Activated CD4-positive, alpha-beta T cell treated with anti-CD3 and anti-CD28 coated beads for 4 hours (primary cell): ENCODE results near the gene NR6A1.

Experiments
- DNase-seq, 2 donors: peaks; one replicate each; pipeline ENCODE4 v3.0.0-alpha.2; 2020

The NR6A1 gene

DNA sequence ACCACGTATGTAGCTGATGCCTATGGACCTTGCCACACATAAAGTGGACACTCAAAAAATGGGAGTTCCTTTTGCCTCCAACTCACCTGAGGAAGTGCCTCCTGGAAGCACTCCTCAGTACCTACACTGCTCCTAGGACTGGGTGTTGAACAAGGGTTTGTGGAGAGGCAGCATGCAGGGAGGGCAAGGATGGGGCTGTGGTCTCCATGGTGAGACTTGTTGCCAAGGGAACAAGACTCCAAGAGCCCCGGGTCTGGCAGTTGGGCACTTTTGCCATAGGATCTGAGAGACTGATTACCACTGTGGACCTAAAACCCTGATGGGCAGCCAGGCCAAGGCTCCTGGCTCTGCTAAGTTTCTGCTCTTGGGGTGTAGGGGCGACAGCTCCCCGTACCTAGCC lies 257.0 kb downstream of the NR6A1 start:
- no peak for DNase-seq

DNA sequence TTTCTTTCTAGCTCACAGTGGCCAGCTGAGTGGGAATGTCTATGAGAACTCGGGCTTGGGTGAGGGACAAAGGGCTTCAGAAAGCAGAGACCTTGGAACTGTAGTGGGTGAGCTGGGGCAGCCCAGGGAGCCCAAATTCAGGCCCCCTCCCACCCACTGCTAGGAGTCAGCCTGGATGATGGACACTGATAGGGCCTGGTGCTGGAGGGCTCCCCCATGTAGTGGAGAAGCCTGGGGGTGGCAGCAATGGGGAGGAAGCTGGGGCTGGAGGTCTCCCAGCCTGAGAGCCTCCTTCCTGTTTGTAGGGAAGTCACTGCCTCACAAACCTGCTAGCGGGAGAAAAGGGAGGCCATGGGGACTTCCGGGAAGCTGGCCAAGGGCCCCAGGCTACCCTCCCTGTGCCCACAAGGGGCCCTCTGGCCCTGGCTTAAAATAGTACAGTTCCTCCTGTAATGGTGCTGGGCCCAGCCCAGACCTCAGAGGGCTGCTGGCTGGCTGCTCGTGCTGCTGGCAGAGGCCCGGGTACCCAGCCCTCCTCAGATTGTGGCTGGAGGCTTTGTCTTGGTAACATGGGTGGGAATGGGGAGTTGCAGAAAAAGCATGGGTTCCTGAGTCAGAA lies 257.6 kb downstream of the NR6A1 start:
- DNase-seq, result no peak

DNA sequence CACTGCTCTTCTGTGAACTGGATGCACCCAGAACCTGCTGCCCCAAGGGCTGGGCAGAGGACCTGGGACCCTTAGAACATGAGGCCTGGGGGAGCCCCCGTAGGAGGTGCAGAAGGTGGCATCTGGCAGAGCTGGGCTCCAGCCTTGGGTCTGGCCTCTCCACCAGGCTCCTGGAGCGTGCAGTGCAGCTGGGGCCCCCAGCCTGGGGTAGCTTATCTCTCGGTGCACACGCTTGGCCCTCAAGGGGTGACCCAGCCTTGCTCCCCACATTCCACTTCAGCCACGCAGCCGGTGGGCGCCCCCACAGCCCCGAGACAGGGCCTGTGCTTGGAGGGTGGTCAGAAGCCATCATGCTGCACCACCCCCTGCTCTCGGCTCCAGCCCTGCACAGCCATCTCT lies 258.3 kb downstream of the NR6A1 start:
- DNase-seq, result no peak

DNA sequence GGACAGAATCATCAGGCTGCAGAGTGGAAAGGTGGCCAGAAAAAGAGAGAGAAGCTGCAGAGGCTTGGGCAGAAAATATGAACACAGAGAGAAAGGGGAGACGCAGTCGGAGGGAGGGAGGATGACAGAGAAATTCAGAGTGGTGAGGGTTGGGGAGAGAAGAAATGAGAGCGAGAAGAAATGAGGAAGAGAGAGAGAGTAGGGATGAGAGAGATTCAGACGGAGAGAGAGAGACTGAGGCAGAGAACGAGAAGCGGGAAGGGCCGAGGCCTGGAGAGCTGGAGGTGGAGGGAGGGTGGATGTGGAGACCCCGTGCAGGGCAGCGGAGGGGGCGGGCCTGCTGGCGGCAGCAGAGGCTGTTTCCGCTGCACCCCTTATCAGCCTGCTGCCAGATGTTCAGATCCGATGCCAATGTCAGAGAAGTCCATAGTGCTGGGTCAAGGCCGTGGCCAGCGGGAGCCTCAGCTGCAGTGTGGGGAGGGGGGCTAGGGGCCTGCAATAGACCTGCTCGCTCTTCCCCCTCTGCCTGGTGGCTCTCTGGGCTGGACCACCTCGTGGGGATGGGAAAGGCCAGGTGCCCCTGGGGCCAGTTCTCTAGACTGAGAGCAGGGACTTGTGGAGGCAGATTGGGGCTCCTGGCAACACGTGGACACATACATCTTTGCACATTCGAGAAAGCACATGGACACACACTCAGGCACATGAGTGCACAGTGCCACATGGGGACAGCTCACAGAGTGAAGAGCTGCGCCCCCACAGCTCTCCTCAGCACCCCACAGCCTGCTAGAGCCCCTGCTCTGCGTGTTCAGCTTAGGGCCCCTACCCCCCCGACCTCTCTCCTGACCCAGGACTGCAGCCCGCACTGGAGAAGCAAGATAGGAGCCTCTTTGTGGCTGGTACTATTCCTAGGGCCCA lies 259.0 kb downstream of the NR6A1 start:
- DNase-seq, result no peak

DNA sequence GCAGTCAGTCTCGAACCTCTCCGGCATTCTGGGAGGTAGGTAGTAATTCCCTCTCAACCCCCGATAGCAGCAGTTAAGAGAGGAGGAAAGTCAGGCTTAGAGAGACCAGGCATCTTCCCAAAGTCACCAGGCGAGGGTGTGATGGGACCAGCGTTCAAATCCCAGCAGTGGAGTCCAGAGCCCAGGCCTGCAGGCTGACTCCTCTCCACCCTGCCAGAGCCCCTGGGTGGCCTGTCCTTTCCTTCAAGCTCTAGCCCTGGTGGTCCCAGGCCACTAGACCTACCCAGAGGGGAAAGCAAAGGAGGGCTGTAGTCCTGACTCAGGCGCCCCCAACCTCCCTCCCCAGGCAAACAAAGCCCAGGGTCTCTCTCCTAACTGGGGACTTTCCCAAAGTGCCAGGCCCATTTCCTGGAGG lies 259.7 kb downstream of the NR6A1 start:
- no peak for DNase-seq

DNA sequence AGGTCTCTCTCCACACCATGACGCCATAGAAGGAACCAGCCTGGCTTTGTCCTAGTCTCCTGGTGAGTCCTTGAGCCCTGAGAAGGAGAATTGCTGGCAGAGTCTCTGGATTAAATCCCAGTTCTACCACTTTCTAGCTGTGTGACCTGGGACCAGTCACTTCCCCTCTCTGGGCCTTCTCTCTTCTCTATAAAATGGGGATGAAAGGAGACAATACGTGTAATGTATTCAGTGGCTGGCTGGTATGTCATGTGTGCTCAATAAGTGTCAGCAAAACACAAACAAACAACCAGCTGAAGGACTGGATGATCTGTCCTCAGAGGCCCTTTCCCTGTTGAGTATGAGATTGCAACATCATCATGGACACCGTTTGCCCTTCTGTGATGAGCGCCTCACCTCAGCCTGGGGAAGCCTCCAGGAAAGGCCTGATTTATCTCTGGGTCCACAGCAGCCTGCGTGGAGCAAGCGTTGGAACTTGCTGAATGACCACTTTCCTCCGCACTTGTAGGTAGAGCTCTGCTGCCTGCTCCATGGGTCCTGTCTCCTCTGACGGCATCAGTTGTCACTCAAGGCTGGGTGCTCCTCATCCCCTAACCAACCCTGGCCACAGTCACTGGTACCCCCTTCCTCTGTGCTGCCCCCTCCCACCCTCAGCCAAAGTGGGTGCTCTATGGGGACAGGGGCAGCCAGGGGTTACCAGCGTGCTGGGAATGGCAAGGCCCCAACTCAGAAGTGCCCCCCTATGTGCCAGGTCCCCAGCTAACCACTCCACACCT lies 260.3 kb downstream of the NR6A1 start:
- no peak for DNase-seq

DNA sequence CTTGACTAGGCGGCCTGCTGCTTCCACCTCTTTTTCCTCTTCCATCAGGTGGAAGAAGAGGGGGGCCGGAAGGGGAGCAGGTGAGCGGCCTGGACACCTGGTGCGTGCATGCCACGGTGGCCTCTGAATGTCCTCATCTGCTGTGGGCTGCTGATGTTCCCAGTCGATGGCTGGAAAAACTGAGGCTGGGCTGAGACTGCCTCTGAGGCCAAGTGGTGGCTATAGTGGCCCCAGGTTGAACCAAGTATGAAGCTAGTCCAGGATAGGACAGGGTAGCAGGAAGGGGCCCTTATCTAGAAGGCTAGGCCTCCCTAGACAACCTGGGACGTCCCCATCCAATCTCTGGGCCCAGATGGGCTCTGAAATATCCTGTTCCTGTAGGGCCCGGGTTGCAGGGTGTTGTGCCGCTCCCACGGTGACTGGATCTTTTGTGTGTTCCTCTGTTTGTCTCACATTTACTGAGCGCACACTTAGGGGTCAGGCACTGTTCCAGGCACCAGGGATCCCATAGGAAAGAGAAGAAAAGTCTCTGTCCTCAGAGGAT lies 263.2 kb downstream of the NR6A1 start:
- no peak for DNase-seq

DNA sequence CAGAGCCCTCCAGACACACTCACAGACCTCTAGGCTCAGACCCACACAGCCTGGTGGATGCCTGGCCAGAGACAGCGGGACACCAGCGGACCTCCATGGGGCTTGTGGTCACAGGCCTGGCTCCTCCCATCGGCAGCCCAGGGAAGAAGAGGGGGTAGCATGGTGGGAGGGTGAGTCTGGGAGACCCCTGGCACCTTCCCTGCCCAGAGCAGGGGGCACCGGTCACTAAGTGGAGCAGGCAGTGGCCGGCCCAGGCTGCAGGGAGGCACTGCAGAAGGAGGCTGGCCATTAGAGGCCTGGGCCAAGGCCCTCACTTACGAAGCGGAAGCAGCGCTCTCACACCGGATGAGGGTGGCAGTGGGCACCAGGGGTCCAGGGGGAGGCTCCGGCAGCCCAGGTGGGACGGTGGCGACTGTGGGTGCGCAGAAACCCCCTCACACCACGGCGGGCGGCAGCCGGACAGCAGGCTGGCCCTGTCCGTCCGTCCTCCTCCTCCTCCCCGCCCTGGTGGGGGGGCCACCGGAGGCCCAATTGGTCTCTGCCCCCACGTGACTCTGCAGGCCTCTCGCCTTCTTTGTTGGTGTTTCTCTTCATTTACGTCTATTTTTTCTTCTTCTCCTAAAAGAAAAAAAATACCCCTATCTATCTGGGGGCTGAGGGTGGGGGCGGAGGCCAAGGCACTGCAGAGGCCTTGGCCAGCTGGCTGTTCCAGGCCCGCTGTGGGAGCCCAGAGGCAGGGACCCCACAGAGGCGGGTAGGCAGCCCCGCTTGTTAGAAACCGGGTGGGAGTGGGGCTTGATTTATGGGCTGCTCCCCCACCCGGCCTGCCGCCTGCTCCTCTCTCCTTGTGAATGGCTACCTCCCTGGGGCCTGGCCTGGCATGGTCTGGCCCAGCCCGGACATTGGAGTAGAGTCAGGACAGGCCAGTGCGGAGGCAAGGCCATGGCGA lies 263.9 kb downstream of the NR6A1 start, which contains the start of gene NR5A1:
TSS of gene NR5A1 (minus strand) at position 469 of the 949 bp plus-strand sequence. CDS start 4,004 bp downstream, outside the sequence.
- no peak for DNase-seq

DNA sequence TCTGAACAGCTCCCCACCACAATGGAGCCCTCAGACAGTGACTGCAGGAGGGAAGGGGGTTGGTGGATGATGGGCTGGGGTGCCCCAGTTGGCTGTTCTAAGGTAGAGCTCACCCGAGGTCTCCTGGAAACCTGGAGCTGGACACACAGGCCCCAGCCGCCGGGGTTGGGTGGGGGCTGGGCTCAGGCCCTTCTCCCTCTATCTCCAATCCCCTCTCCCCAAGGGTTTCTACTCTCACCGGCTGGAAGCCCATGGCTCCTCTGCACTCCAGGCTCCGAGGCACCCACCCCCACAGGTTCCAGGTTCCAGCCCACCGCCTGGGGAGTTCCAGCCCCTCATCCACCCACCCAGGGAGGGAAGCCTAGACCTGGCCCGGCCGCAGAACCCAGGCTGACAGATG lies 264.7 kb downstream of the NR6A1 start:
- DNase-seq, result no peak

DNA sequence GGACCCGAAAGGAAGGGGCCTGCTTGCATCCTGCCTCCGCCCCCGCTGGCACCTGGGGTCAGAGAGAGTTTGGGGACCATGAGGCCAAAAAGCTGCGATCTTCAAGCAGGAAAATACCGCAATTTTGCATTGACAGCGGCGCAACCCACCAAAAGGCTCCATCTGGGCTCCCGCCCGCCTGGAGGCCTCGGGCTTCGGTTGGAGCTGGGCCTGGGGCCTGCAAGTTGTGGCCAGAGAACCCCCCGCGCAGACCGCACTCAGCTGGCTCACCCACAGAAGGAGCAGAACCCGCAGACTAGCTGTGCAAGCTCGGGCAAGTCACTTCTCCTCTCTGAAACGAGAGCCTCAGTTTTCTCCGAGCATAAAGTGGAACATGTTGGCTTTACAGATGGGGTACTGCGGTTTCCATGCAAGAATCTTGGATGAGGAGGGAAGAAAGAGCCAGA lies 265.2 kb downstream of the NR6A1 start:
- no peak for DNase-seq

DNA sequence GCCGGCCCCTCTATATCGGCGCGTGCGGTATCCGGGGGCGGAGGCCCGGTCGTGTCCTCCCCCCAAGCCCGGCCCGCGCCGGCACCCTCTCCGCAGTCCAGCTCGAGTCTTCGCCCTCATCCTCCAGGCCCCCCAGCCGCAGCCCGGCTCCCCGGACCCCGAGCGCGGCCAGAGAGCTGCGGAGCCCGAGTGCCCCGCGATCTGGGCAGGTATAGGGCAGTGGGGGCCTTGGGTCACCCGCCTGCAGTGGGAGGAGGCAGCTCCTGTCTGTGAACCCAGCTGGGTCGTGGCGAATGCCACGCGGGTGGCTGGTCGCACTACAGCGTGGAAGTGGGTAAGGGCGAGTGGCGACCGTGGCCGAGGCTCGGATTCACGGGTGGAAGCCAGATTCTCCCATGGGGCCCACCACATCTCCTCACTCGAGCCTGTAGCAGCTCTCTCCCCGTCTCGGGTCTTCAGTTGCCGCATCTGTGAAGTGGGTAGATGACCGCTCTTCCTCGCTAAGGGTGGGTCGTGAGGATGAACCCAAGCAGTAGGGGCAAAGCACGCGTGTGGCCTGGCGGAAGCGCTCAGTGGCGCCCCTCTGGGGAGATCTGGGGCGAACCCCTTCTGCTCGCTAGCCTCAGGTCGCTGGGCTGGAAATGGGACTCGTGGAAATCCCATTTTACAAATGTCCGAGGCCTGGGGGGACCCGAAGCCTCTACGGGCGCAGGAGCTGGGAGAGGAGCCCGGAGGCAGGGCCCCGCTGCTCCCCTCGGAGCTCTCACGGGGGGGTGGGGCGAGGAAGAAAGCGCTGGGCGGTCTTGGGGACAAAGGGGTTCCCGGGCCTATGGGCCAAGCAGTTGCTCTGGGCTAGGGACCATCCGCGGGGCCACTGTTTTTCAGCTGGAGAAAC lies 265.9 kb downstream of the NR6A1 start:
- DNase-seq, result no peak

DNA sequence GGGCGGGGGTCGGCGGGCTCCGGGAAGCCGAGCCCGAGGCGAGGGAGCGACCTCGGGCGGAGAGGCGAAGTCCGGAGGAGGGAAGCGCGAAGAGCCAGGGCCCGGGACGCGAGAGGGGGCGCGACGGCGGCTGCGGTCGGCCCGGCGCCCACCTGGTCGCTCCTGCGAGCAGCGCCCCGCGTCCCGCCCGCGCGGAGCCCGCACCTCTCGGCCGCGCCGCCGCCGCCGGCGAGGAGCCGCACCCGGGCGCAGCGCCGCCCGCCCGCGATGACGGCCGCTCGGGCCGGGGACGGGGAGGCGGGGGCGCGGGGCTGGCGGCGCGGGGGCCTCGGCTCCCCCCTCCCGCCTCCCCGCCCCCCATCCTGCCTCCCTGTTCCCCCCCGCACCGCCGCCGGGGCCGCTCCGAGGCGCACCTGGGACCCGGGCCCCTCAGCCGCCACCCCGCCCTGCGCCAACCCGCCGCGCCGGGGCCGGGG lies 266.5 kb downstream of the NR6A1 start:
- DNase-seq, result no peak

DNA sequence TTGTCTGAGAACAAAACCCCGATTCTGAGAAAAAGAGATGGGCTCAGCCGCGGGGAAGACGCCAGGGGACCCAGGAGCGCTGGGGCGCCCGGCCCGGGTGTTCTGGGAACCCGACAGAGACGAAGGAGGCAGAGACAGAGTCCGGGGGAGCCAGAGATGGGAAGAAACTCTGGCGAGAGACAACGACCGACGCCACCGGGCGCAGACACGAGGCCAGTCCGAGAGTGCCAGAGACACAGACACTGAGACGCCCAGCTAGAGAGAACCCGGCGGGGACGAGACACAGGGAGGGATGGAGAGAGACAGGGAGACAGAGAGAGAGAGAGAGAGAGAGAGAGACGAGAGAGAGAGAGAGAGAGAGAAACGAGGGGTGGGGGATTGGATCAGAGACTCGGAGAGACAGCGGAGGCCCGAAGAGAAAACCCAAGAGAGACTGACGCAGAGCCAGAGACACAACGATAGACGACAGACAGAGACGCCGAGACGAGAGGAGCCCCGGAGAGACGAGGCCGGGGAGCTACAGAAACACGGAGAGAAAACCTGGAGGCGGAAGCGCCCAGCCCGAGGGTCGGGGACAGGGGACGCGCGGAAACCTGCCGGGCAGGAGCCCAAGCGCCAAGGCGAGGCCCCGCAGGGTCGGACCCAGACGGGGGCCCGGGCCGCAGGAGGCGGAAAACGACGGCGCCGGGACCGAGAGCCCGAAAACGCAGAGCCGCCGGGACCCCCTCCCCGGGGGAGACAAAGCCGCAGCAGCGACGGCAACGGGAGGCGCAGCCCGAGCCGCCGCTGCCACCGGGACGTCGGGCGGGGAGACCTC lies 267.2 kb downstream of the NR6A1 start:
- DNase-seq, result no peak

DNA sequence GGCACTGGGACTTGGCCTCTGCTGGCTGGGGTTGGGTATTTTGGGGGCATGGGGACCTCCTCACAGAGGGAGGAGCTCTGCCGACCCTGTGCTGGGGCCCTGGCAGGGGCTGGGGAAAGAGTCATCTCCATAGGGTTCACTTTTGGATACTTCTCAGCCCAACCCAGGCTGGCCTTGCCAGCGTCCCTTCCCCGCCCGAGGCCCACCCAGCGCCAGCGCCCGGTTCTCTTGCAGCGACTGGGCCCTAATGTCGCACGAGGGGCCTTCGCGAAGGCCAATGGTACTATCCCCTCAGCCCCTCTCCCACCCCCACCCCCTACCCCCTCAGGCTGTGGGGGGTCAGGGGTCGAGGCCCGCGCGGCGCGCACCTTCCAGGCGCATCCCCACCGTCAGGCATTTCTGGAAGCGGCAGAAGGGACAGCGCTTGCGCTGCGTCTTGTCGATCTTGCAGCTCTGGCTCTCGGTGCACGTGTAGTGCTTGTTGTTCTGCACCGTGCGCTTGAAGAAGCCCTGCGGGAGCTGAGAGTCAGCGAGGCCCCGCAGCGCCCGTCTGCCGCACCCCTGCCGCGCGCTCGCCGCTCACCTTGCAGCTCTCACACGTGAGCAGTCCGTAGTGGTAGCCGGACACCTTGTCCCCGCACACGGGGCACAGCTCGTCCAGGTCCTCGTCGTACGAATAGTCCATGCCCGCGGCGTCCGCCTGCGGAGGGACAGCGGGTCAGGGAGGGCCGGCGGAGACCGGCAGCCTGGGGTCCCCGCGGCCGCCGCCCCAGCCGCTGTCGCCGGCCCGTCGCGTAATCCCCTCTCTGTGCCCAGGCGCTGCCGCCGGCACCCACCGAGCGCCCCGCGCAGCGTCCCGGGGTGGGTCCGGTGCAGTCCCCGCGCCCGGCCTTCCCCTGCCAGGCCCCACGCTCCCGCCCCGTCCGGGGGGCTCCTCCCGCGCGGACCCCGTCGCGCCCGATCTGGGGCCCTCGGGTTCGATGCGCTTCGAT lies 268.1 kb downstream of the NR6A1 start:
- DNase-seq, result no peak

DNA sequence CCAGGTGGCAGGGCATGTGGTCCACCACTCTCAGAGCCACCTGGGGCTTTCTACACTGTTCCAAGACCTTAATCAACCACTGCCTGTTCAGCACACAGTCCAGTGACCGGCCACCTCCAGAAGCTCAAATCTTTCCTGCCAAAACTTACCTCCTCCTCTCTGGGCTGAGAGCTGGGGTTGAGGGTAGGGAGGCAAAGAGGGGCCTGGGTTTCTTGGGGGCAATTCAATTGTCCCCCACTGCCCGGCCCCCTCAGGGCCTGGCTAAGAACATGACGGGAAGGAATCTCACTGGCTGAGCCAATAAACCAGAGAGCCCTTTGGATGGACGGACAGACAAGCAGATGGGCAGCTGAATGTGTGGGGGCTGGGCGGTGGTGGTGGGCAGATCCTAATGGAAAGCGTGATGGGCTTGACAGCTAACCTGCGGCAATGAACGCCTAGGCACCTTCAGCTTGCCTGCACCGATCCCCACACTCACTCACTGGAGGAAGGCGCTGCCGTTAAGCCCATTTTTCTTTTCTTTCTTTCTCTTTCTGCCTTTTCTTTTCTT lies 269.3 kb downstream of the NR6A1 start:
- DNase-seq, result no peak

DNA sequence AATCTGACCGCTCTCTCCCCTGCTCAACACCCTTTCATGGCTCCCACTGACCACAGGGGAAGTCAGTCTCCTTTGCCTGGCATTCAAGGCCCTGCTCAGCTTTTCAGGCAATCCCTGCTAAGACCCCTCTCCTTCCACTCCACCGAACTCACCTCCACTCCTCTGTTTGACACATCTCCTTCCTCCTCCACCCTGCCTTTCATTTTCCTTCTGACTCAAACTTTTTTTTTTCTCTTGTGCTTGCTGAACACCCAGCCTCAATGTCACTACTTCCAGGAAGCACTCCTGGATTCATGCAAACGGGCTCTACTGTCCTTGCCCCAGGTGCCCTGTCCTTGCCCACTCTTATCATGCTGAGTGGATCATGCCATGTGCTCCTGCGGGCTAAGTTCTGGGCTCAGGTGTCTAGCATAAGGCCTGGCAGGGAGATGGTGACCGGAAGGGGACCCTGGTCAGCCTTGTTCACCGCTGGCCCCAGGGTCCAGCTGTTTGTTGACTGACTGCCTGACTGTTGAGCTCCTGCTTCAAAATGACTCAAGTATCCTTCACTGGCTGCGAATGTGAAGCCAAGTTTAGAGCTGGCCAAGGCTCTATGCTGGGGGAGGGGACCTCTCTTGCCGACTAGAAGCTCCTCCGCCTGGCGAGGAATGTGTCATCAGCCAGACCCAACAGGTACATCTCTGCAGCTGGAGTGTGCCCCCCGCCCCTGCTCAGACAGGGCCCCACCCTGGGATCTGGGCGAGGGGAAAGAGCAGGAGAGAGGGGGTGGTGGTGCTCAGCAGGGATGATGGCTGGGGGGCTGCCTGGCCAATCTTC lies 270.1 kb downstream of the NR6A1 start:
- no peak for DNase-seq
